Measurements from ENCODE around the gene STAG1. TPM values are rescaled to one million over a fixed set of nuclear protein-coding genes. Genes with fewer than 3 reads are reported as not detected.
"Not testable (repeated sequence)": the region's sequence is repeated elsewhere in the genome, so short reads cannot be mapped to it uniquely, and the experiment has no call there.

The STAG1 gene
- total RNA-seq, 1 donor, result 58.6 TPM

- Histone ChIP-seq H3K4me1 (ENCODE audit: insufficient read depth, low read length) (peaks cover 4% of the 10 kb centered on the region), H3K4me2 (ENCODE audit: insufficient read depth, low read length) (no peak overlapping the region), H3K4me3 (ENCODE audit: insufficient read depth, low read length) (no peak overlapping the region), H3K79me2 (ENCODE audit: insufficient read depth, low read length) (no peaks in the 10 kb centered on the region), H4K20me1 (ENCODE audit: insufficient read depth, low read length) (no peaks in the 10 kb centered on the region), H3K27me3 (ENCODE audit: insufficient read depth, low read length) (no peaks in the 10 kb centered on the region), H2AFZ (ENCODE audit: low read length) (no peak overlapping the region), H3K27ac (ENCODE audit: low read depth, low read length) (no peak overlapping the region), H3K36me3 (ENCODE audit: insufficient read depth, low read length) (no peaks in the 10 kb centered on the region), H3K9me3 (ENCODE audit: low read depth, low read length) (no peaks in the 10 kb centered on the region)
- no peak for TF ChIP-seq CTCF (IDR thresholded peaks at IDR 0.05; ENCODE audit: extremely low read depth, low read depth, low read length)
- DNase-seq (ENCODE audit: insufficient read length, low spot score, missing footprints), result no peak
Measured at GRCh38 chr3:136780741-136781140, 28.6 kb upstream of the STAG1 start.

GRCh38 chr3:136778865-136779264 is 26.7 kb upstream of the STAG1 start:
- Histone ChIP-seq H3K27me3 (ENCODE audit: insufficient read depth, low read length) (no peaks in the 10 kb centered on the region), H3K27ac (ENCODE audit: low read depth, low read length) (no peak overlapping the region), H3K36me3 (ENCODE audit: insufficient read depth, low read length) (no peaks in the 10 kb centered on the region), H3K4me2 (ENCODE audit: insufficient read depth, low read length) (no peak overlapping the region), H3K4me1 (ENCODE audit: insufficient read depth, low read length) (peaks cover 4% of the 10 kb centered on the region), H3K9me3 (ENCODE audit: low read depth, low read length) (no peaks in the 10 kb centered on the region), H2AFZ (ENCODE audit: low read length) (no peak overlapping the region), H4K20me1 (ENCODE audit: insufficient read depth, low read length) (no peaks in the 10 kb centered on the region), H3K4me3 (ENCODE audit: insufficient read depth, low read length) (no peak overlapping the region), H3K79me2 (ENCODE audit: insufficient read depth, low read length) (no peaks in the 10 kb centered on the region)
- DNase-seq (ENCODE audit: insufficient read length, low spot score, missing footprints), result no peak
- TF ChIP-seq CTCF (IDR thresholded peaks at IDR 0.05; ENCODE audit: extremely low read depth, low read depth, low read length), result no peak

GRCh38 chr3:136772709-136773108 is 20.5 kb upstream of the STAG1 start:
- no peak for TF ChIP-seq CTCF (IDR thresholded peaks at IDR 0.05; ENCODE audit: extremely low read depth, low read depth, low read length)
- Histone ChIP-seq H3K4me2 (ENCODE audit: insufficient read depth, low read length) (no peak overlapping the region), H2AFZ (ENCODE audit: low read length) (no peak overlapping the region), H3K9me3 (ENCODE audit: low read depth, low read length) (no peaks in the 10 kb centered on the region), H4K20me1 (ENCODE audit: insufficient read depth, low read length) (no peaks in the 10 kb centered on the region), H3K79me2 (ENCODE audit: insufficient read depth, low read length) (no peaks in the 10 kb centered on the region), H3K4me1 (ENCODE audit: insufficient read depth, low read length) (no peaks in the 10 kb centered on the region), H3K27me3 (ENCODE audit: insufficient read depth, low read length) (no peaks in the 10 kb centered on the region), H3K4me3 (ENCODE audit: insufficient read depth, low read length) (no peak overlapping the region), H3K27ac (ENCODE audit: low read depth, low read length) (no peak overlapping the region), H3K36me3 (ENCODE audit: insufficient read depth, low read length) (no peaks in the 10 kb centered on the region)
- peak; percentile 76 for DNase-seq (ENCODE audit: insufficient read length, low spot score, missing footprints)

GRCh38 chr3:136758160-136759102 is 6.3 kb upstream of the STAG1 start:
- H3K79me2 ChIP-seq (ENCODE audit: insufficient read depth, low read length); DNase-seq (ENCODE audit: insufficient read length, low spot score, missing footprints): not testable (repeated sequence)
- TF ChIP-seq CTCF (IDR thresholded peaks at IDR 0.05; ENCODE audit: extremely low read depth, low read depth, low read length), result peak; percentile 59

More at GRCh38 chr3:136758160-136759102, 6.3 kb upstream of the STAG1 start:
- H3K36me3 ChIP-seq (ENCODE audit: insufficient read depth, low read length); H4K20me1 ChIP-seq (ENCODE audit: insufficient read depth, low read length); H3K9me3 ChIP-seq (ENCODE audit: low read depth, low read length); H3K4me3 ChIP-seq (ENCODE audit: insufficient read depth, low read length); H3K4me2 ChIP-seq (ENCODE audit: insufficient read depth, low read length); H3K27me3 ChIP-seq (ENCODE audit: insufficient read depth, low read length); H3K27ac ChIP-seq (ENCODE audit: low read depth, low read length); H3K4me1 ChIP-seq (ENCODE audit: insufficient read depth, low read length): not testable (repeated sequence)
- peak overlapping the region; percentile 64 for H2AFZ ChIP-seq (ENCODE audit: low read length)
